K562 (cell line): ENCODE results near the gene MPIG6B. TPM values are rescaled to one million over a fixed set of nuclear protein-coding genes. Genes with fewer than 3 reads are reported as not detected.
A peak's percentile ranks its signal among the peaks of the same experiment; 100 is the strongest.

Experiments used
- ADNP ChIP-seq: fragments of 200-800 bp; sonication (Bioruptor generic); IDR thresholded peaks from 2 replicates; pipeline ENCODE4 v1.6.1; 2016; ENCODE audit warnings: missing genetic modification characterization, missing compliant biosample characterization
- BHLHE40 ChIP-seq: IDR thresholded peaks from 2 replicates; pipeline ENCODE4 v1.6.1; 2011; ENCODE audit warnings: low read length, improper control_type of control experiment
- CCAR2 ChIP-seq: fragments of 200-400 bp; formaldehyde crosslinking; IDR thresholded peaks from 2 replicates; pipeline ENCODE4 v1.6.1; 2017; ENCODE audit warnings: mild to moderate bottlenecking, low read depth, low read length
- HNRNPK ChIP-seq: fragments of 200-400 bp; formaldehyde crosslinking; IDR thresholded peaks from one replicate; pipeline ENCODE4 v1.6.1; 2018; ENCODE audit warnings: mild to moderate bottlenecking, low read depth, low read length; ENCODE audit not compliant: poor library complexity, severe bottlenecking
- HNRNPL ChIP-seq: fragments of 200-400 bp; formaldehyde crosslinking; IDR thresholded peaks from 2 replicates; pipeline ENCODE4 v1.6.1; 2017; ENCODE audit warnings: low read depth, mild to moderate bottlenecking, low read length
- PHF21A ChIP-seq: fragments of 450-650 bp; IDR thresholded peaks from 2 replicates; pipeline ENCODE4 v1.6.1; 2017; ENCODE audit warnings: low read depth, borderline replicate concordance
- SAFB ChIP-seq: fragments of 200-400 bp; formaldehyde crosslinking; IDR thresholded peaks from 2 replicates; pipeline ENCODE4 v1.6.1; 2017; ENCODE audit warnings: low read depth, low read length, borderline replicate concordance
- XRCC3 ChIP-seq: fragments of 450-650 bp; IDR thresholded peaks from 2 replicates; pipeline ENCODE4 v1.6.1; 2017; ENCODE audit warnings: mild to moderate bottlenecking, moderate library complexity
- XRCC5 ChIP-seq: fragments of 200-400 bp; formaldehyde crosslinking; IDR thresholded peaks from 2 replicates; pipeline ENCODE4 v1.6.1; 2017; ENCODE audit warnings: low read depth, mild to moderate bottlenecking, low read length
- polyA plus RNA-seq, 8 experiments: library from polyadenylated mRNA; depleted of rRNA in 4 of 8; stranded (reverse) in 5 of 8; unstranded in 3 of 8; fragments of >200 nt; fragmentation: Nextera tagmentation in 2 of 8; fragmentation: Illumina TruSeq in 1 of 8; extraction: Ambion mirVana in 2 of 8; extraction: Trizol in 1 of 8; gene quantifications; 2 replicates each; pipeline versions ENCODE4 v1.2.1 to v1.2.3, GENCODE V29; 2011 to 2014; ENCODE audit warnings: inconsistent platforms in 1 of 8, missing spikeins in 1 of 8
- total RNA-seq, 7 experiments: library from RNA; depleted of rRNA in 6 of 7; stranded (reverse); fragments of >200 nt in 6 of 7; fragmentation: Illumina TruSeq in 2 of 7; extraction: Trizol in 2 of 7; gene quantifications; 2 replicates each; pipeline versions ENCODE4 v1.2.1 to v1.2.3, GENCODE V29; 2011 to 2021; ENCODE audit warnings: low replicate concordance in 1 of 7
- TF ChIP-seq, protein P1 (sequence below): sonication (generic); formaldehyde crosslinking; IDR thresholded peaks from 2 replicates; pipeline ENCODE4 v1.8.0; 2022; ENCODE audit warnings: missing genetic modification reagents, mild to moderate bottlenecking, moderate library complexity, borderline replicate concordance
- TF ChIP-seq, protein P2 (sequence below): IDR thresholded peaks from 3 replicates; pipeline ENCODE4 v1.6.1; 2011; ENCODE audit warnings: borderline replicate concordance, mild to moderate bottlenecking, moderate library complexity; ENCODE audit not compliant: insufficient read length; ENCODE audit errors: extremely low read depth
- TF ChIP-seq, protein P3 (sequence below): fragments of 200-800 bp; sonication (Bioruptor generic); IDR thresholded peaks from 2 replicates; pipeline ENCODE4 v1.6.1; 2016; ENCODE audit warnings: missing genetic modification characterization, missing compliant biosample characterization
- TF ChIP-seq, protein P4 (sequence below): fragments of 450-650 bp; IDR thresholded peaks from 2 replicates; pipeline ENCODE4 v1.6.1; 2018; ENCODE audit warnings: mild to moderate bottlenecking, low read depth; ENCODE audit not compliant: partially characterized antibody
- TF ChIP-seq, protein P5 (sequence below): sonication (generic); formaldehyde crosslinking; IDR thresholded peaks from 2 replicates; pipeline ENCODE4 v1.8.1; 2023; ENCODE audit warnings: mild to moderate bottlenecking, missing genetic modification reagents

Gene MPIG6B
- total and polyA plus RNA-seq, 9 of the 15 experiments (the other 6 are each of a cell fraction or from before 2014, with no cell fraction given), result 0.11 to 1.2 (median 0.28) TPM; not detected in 1

DNA sequence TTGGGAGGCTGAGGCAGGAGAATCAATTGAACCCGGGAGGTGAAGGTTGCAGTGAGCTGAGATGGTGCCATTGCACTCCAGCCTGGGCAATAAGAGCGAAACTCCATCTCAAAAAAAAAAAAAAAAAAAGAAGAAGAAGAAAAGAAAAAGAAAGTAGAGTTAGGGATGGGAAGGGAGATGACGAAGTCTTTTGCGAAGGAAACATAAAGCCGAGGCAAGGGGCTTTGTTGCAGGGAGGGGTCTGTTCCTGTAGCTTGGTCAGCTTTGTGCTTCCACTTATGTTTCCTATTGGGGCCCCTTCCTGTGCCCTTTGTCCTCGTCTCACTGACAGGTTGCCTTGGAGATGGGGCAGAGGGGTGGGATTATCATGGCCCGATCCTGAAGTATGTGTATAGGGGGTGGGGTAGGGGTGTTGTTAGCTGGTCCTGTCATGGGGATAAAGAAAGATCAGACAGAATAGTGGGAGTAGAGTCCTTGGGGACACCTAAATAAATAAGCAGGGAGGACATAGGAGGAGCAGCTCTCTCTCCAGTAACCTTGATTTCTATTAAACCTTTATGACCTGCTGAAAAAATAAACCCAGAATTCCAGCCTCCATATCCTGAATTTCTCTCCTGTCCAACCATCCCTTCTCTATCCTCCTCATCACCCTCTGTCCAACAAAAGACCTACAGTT is 14.3 kb downstream of the MPIG6B start (continued):
- TF ChIP-seq, protein P1, sequence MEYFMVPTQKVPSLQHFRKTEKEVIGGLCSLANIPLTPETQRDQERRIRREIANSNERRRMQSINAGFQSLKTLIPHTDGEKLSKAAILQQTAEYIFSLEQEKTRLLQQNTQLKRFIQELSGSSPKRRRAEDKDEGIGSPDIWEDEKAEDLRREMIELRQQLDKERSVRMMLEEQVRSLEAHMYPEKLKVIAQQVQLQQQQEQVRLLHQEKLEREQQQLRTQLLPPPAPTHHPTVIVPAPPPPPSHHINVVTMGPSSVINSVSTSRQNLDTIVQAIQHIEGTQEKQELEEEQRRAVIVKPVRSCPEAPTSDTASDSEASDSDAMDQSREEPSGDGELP, result no peak
- TF ChIP-seq, protein P2, sequence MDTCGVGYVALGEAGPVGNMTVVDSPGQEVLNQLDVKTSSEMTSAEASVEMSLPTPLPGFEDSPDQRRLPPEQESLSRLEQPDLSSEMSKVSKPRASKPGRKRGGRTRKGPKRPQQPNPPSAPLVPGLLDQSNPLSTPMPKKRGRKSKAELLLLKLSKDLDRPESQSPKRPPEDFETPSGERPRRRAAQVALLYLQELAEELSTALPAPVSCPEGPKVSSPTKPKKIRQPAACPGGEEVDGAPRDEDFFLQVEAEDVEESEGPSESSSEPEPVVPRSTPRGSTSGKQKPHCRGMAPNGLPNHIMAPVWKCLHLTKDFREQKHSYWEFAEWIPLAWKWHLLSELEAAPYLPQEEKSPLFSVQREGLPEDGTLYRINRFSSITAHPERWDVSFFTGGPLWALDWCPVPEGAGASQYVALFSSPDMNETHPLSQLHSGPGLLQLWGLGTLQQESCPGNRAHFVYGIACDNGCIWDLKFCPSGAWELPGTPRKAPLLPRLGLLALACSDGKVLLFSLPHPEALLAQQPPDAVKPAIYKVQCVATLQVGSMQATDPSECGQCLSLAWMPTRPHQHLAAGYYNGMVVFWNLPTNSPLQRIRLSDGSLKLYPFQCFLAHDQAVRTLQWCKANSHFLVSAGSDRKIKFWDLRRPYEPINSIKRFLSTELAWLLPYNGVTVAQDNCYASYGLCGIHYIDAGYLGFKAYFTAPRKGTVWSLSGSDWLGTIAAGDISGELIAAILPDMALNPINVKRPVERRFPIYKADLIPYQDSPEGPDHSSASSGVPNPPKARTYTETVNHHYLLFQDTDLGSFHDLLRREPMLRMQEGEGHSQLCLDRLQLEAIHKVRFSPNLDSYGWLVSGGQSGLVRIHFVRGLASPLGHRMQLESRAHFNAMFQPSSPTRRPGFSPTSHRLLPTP, result no peak
- TF ChIP-seq, protein P3, sequence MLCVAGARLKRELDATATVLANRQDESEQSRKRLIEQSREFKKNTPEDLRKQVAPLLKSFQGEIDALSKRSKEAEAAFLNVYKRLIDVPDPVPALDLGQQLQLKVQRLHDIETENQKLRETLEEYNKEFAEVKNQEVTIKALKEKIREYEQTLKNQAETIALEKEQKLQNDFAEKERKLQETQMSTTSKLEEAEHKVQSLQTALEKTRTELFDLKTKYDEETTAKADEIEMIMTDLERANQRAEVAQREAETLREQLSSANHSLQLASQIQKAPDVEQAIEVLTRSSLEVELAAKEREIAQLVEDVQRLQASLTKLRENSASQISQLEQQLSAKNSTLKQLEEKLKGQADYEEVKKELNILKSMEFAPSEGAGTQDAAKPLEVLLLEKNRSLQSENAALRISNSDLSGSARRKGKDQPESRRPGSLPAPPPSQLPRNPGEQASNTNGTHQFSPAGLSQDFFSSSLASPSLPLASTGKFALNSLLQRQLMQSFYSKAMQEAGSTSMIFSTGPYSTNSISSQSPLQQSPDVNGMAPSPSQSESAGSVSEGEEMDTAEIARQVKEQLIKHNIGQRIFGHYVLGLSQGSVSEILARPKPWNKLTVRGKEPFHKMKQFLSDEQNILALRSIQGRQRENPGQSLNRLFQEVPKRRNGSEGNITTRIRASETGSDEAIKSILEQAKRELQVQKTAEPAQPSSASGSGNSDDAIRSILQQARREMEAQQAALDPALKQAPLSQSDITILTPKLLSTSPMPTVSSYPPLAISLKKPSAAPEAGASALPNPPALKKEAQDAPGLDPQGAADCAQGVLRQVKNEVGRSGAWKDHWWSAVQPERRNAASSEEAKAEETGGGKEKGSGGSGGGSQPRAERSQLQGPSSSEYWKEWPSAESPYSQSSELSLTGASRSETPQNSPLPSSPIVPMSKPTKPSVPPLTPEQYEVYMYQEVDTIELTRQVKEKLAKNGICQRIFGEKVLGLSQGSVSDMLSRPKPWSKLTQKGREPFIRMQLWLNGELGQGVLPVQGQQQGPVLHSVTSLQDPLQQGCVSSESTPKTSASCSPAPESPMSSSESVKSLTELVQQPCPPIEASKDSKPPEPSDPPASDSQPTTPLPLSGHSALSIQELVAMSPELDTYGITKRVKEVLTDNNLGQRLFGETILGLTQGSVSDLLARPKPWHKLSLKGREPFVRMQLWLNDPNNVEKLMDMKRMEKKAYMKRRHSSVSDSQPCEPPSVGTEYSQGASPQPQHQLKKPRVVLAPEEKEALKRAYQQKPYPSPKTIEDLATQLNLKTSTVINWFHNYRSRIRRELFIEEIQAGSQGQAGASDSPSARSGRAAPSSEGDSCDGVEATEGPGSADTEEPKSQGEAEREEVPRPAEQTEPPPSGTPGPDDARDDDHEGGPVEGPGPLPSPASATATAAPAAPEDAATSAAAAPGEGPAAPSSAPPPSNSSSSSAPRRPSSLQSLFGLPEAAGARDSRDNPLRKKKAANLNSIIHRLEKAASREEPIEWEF (CRISPR knock-in tag), result no peak
- TF ChIP-seq PHF21A (no peak), XRCC5 (no peak), BHLHE40 (no peak), ADNP (tag) (no peak), HNRNPL (no peak), CCAR2 (no peak), SAFB (no peak), XRCC3 (no peak), HNRNPK (no peak)
- TF ChIP-seq, protein P4, sequence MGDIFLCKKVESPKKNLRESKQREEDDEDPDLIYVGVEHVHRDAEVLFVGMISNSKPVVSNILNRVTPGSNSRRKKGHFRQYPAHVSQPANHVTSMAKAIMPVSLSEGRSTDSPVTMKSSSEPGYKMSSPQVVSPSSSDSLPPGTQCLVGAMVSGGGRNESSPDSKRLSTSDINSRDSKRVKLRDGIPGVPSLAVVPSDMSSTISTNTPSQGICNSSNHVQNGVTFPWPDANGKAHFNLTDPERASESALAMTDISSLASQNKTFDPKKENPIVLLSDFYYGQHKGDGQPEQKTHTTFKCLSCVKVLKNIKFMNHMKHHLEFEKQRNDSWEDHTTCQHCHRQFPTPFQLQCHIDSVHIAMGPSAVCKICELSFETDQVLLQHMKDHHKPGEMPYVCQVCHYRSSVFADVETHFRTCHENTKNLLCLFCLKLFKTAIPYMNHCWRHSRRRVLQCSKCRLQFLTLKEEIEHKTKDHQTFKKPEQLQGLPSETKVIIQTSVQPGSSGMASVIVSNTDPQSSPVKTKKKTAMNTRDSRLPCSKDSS, result peak; percentile 35
- TF ChIP-seq, protein P5, sequence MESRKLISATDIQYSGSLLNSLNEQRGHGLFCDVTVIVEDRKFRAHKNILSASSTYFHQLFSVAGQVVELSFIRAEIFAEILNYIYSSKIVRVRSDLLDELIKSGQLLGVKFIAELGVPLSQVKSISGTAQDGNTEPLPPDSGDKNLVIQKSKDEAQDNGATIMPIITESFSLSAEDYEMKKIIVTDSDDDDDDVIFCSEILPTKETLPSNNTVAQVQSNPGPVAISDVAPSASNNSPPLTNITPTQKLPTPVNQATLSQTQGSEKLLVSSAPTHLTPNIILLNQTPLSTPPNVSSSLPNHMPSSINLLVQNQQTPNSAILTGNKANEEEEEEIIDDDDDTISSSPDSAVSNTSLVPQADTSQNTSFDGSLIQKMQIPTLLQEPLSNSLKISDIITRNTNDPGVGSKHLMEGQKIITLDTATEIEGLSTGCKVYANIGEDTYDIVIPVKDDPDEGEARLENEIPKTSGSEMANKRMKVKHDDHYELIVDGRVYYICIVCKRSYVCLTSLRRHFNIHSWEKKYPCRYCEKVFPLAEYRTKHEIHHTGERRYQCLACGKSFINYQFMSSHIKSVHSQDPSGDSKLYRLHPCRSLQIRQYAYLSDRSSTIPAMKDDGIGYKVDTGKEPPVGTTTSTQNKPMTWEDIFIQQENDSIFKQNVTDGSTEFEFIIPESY, result no peak
